IMR-90 (cell line): ENCODE results near the gene ISCA2. TPM values are rescaled to one million over a fixed set of nuclear protein-coding genes. Genes with fewer than 3 reads are reported as not detected.

Source experiments
- ATAC-seq: fragments of 200-7000 bp; cut with Tn5 transposase; 2 replicates; pipeline ENCODE4 v1.9.1; 2020; ENCODE audit warnings: low read depth, mild to moderate bottlenecking, moderate library complexity
- BruUV-seq: library from RNA; stranded (reverse); fragments of 400-500 nt; replicated peaks from 2 replicates; lab custom pipeline; 2021; lab: Mats Ljungman, UMichigan
- CTCF ChIA-PET: fragments of 300-600 bp; formaldehyde crosslinking; extraction: SDS; loops from one replicate; lab custom pipeline; 2021; ENCODE audit warnings: antibody characterized with exemption; lab: Yijun Ruan, JAX
- POLR2A ChIA-PET: fragments of 300-600 bp; sonication (Branson Sonifier 250); formaldehyde crosslinking; loops from one replicate; lab custom pipeline; 2022; ENCODE audit warnings: antibody characterized with exemption; ENCODE audit not compliant: unreplicated experiment; lab: Charles Lee
- DNase-seq: peaks from one replicate; pipeline ENCODE4 v3.0.0; 2013
- H2AFZ ChIP-seq: replicated peaks from 2 replicates; pipeline ENCODE3; 2013; ENCODE audit warnings: low read length, mild to moderate bottlenecking; ENCODE audit not compliant: poor library complexity
- H2AK5ac ChIP-seq: 2 replicates; pipeline ENCODE4 v1.6.1; 2013; ENCODE audit warnings: low read depth, low read length, inconsistent platforms
- H2AK9ac ChIP-seq: replicated peaks from 2 replicates; pipeline ENCODE3; 2013; ENCODE audit warnings: mild to moderate bottlenecking, low read depth, low read length, moderate library complexity; ENCODE audit not compliant: poor library complexity
- H2BK120ac ChIP-seq: 2 replicates; pipeline ENCODE4 v1.6.1; 2013; ENCODE audit warnings: low read depth, low read length, inconsistent platforms
- H2BK15ac ChIP-seq: 3 replicates; pipeline ENCODE4 v1.6.1; 2013; ENCODE audit warnings: low read depth, low read length, inconsistent platforms
- H2BK20ac ChIP-seq: 2 replicates; pipeline ENCODE4 v1.6.1; 2013; ENCODE audit warnings: low read depth, mild to moderate bottlenecking, inconsistent platforms, low read length, moderate library complexity
- H2BK5ac ChIP-seq: 2 replicates; pipeline ENCODE4 v1.6.1; 2013; ENCODE audit warnings: mild to moderate bottlenecking, low read depth, low read length, inconsistent platforms; ENCODE audit not compliant: poor library complexity, severe bottlenecking
- H3K14ac ChIP-seq: replicated peaks from 2 replicates; pipeline ENCODE4 v1.6.1; 2013; ENCODE audit warnings: low read depth, low read length, inconsistent platforms
- H3K18ac ChIP-seq: 2 replicates; pipeline ENCODE4 v1.6.1; 2013; ENCODE audit warnings: low read depth, low read length, control low read depth
- H3K23ac ChIP-seq: 2 replicates; pipeline ENCODE4 v1.6.1; 2013; ENCODE audit warnings: low read depth, low read length, inconsistent platforms
- H3K27ac ChIP-seq: 2 replicates; pipeline ENCODE4 v1.5.1; 2013; ENCODE audit warnings: mild to moderate bottlenecking, control low read depth, low read length; ENCODE audit not compliant: insufficient read depth
- H3K27me3 ChIP-seq: 2 replicates; pipeline ENCODE4 v1.6.1; 2013; ENCODE audit warnings: low read length; ENCODE audit not compliant: control insufficient read depth, insufficient read depth
- H3K36me3 ChIP-seq: 2 replicates; pipeline ENCODE4 v1.6.1; 2013; ENCODE audit warnings: low read length, mixed read lengths; ENCODE audit not compliant: control insufficient read depth, insufficient read depth
- H3K4ac ChIP-seq: 2 replicates; pipeline ENCODE4 v1.6.1; 2013; ENCODE audit warnings: low read depth, low read length, inconsistent platforms
- H3K4me1 ChIP-seq: 2 replicates; pipeline ENCODE4 v1.6.1; 2013; ENCODE audit warnings: low read length, mixed read lengths; ENCODE audit not compliant: control insufficient read depth, insufficient read depth
- H3K4me2 ChIP-seq: 2 replicates; pipeline ENCODE4 v1.6.1; 2013; ENCODE audit warnings: low read depth, mild to moderate bottlenecking, control low read depth, low read length, moderate library complexity
- H3K4me3 ChIP-seq: 2 replicates; pipeline ENCODE4 v1.5.1; 2013; ENCODE audit warnings: low read depth, mild to moderate bottlenecking, control low read depth, low read length, moderate library complexity; ENCODE audit not compliant: insufficient read depth
- H3K56ac ChIP-seq: 2 replicates; pipeline ENCODE4 v1.6.1; 2013; ENCODE audit warnings: low read length, inconsistent platforms; ENCODE audit not compliant: insufficient read depth; ENCODE audit errors: extremely low read depth
- H3K79me1 ChIP-seq, 2 experiments: 2 replicates each; pipeline ENCODE4 v1.6.1; 2013; ENCODE audit warnings: low read length in 2 of 2, inconsistent platforms in 1 of 2, low read depth in 1 of 2
- H3K9ac ChIP-seq: 2 replicates; pipeline ENCODE4 v1.6.1; 2013; ENCODE audit warnings: low read depth, low read length, control low read depth
- H3K9me1 ChIP-seq: 2 replicates; pipeline ENCODE4 v1.6.1; 2013; ENCODE audit warnings: low read length, inconsistent platforms; ENCODE audit not compliant: insufficient read depth
- H3K9me3 ChIP-seq: 2 replicates; pipeline ENCODE4 v1.6.1; 2013; ENCODE audit warnings: low read length; ENCODE audit not compliant: control insufficient read depth, insufficient read depth
- H4K20me1 ChIP-seq: 2 replicates; pipeline ENCODE4 v1.6.1; 2013; ENCODE audit warnings: low read length, inconsistent platforms; ENCODE audit not compliant: insufficient read depth
- H4K5ac ChIP-seq: 2 replicates; pipeline ENCODE4 v1.6.1; 2013; ENCODE audit warnings: mild to moderate bottlenecking, low read depth, low read length, control low read depth
- H4K8ac ChIP-seq, 2 experiments: 2 replicates each; pipeline ENCODE4 v1.6.1; 2013; ENCODE audit warnings: low read depth in 2 of 2, low read length in 2 of 2, control low read depth in 1 of 2, inconsistent platforms in 1 of 2
- H4K91ac ChIP-seq: 2 replicates; pipeline ENCODE4 v1.6.1; 2013; ENCODE audit warnings: low read depth, low read length, inconsistent platforms; ENCODE audit not compliant: insufficient read depth
- BHLHE40 ChIP-seq: fragments of 150-350 bp; IDR thresholded peaks from 2 replicates; pipeline ENCODE4 v1.6.1; 2016; ENCODE audit warnings: mild to moderate bottlenecking, low read depth, low read length
- CEBPB ChIP-seq: IDR thresholded peaks from 2 replicates; pipeline ENCODE4 v1.6.1; 2012; ENCODE audit warnings: low read depth, low read length, improper control_type of control experiment
- FOS ChIP-seq: fragments of 150-350 bp; IDR thresholded peaks from 2 replicates; pipeline ENCODE4 v1.6.1; 2016; ENCODE audit warnings: low read depth, low read length
- MXI1 ChIP-seq: IDR thresholded peaks from 2 replicates; pipeline ENCODE4 v1.6.1; 2012; ENCODE audit warnings: low read depth, mild to moderate bottlenecking, low read length, moderate library complexity, borderline replicate concordance
- RCOR1 ChIP-seq: IDR thresholded peaks from 2 replicates; pipeline ENCODE4 v1.6.1; 2012; ENCODE audit warnings: mild to moderate bottlenecking, low read length, improper control_type of control experiment; ENCODE audit not compliant: insufficient replicate concordance
- WGBS, 2 experiments: methylation state at CpG; one replicate each; pipeline versions ENCODE4 v1.1.5 to v1.1.7; 2013; ENCODE audit warnings: missing lambda C conversion rate in 2 of 2; ENCODE audit not compliant: insufficient read length in 1 of 2; ENCODE audit errors: extremely low coverage in 2 of 2; 5-methylcytosine and 5-hydroxymethylcytosine counted together
- dilution Hi-C: fragments of 300-500 bp; cut with HindIII; formaldehyde crosslinking; loops from one replicate; pipeline ENCODE4 v1.14.3; 2018; ENCODE audit warnings: low sequenced_read_pairs; ENCODE audit not compliant: unreplicated experiment
- in situ Hi-C: fragments of 300-500 bp; cut with MboI; formaldehyde crosslinking; loops from 3 replicates; pipeline ENCODE4 v1.14.3; 2019; ENCODE audit warnings: low sequenced_read_pairs, inconsistent platforms, mixed read lengths
- intact Hi-C: fragments of 100-400 bp; cut with micrococcal nuclease; formaldehyde crosslinking; loops from 2 replicates; pipeline ENCODE4 v1.10.0; 2022
- polyA plus RNA-seq, 3 experiments: library from polyadenylated mRNA; depleted of rRNA; stranded (reverse); fragments of >200 nt; gene quantifications; 2 replicates each; pipeline ENCODE4 v1.2.3, GENCODE V29; 2012; ENCODE audit warnings: low replicate concordance in 1 of 3
- total RNA-seq: library from RNA; depleted of rRNA; stranded (reverse); fragments of >200 nt; gene quantifications from 2 replicates; pipeline ENCODE4 v1.2.3, GENCODE V29; 2012

The ISCA2 gene
- total and polyA plus RNA-seq, 2 of the 4 experiments (the other 2 are of a cell fraction) = 5.4 to 25.7 TPM

DNA sequence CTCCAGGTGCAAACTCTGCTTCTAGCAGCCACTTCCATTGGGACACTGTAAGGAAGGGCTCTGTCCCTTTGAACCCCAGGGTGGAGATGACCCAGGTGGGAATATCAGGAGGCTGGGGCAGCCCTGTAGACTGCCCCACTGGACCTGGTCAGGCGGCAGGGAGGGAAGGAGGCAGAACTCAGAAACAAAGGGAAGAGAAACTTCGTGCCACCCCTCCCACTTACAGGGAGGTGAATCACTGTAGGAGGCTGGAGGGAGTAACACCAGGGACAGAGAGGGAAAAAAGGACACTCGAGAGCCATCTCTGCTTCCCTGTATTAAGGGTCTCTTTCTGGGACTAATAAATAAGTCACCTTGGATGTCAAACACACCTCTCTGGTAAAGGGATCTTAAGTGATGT, 37.4 kb downstream of the ISCA2 start:
- peak overlapping the region; percentile 11 to 59; a peak in 1 of 4 replicates for H4K8ac ChIP-seq
- CTCF ChIA-PET = interaction anchor here (0.6 to 1.1 kb wide), 3 partner anchors 42 to 420 kb away, joined by 3 to 6 read pairs (median 3); no protein-coding TSS in a partner anchor
- H2BK5ac ChIP-seq = no peak overlapping the region
- intact Hi-C loops (no loop called here), dilution Hi-C loops (no loop called here), in situ Hi-C loops (no loop called here)
- H2BK20ac ChIP-seq = no peak overlapping the region
- peak overlapping the region; percentile 22 for H2AK9ac ChIP-seq
- TF ChIP-seq FOS (no peak), MXI1 (no peak), RCOR1 (no peak), CEBPB (no peak), BHLHE40 (no peak)
- no peak overlapping the region for H3K27ac ChIP-seq
- no peak overlapping the region; the same call in 1 of the 2 replicates for H2AK5ac ChIP-seq
- no peak overlapping the region for H2BK120ac ChIP-seq
- H3K4ac ChIP-seq = no peak overlapping the region
- H3K14ac ChIP-seq = no peak overlapping the region
- H3K36me3 ChIP-seq = no peaks in the 10 kb centered on the region; the same call in 1 of the 2 replicates
- no peak overlapping the region for H3K23ac ChIP-seq
- no peaks in the 10 kb centered on the region for H4K20me1 ChIP-seq
- no peak overlapping the region for H3K4me2 ChIP-seq
- POLR2A ChIA-PET = no interaction called here
- no peak overlapping the region for H4K5ac ChIP-seq
- H3K27me3 ChIP-seq = no peaks in the 10 kb centered on the region
- no peaks in the 10 kb centered on the region for H3K9me3 ChIP-seq
- H3K9me1 ChIP-seq = peaks cover 5% of the 10 kb centered on the region
- no peak overlapping the region for H2AFZ ChIP-seq
- DNase-seq (no peak), ATAC-seq (no peak)
- no peak overlapping the region for H2BK15ac ChIP-seq
- 0 out of 2 replicates have a peak overlapping the region, but pooled peaks have one; percentile 1 for H4K91ac ChIP-seq
- no peak overlapping the region for H3K9ac ChIP-seq
- peaks cover 0 to 4% of the 10 kb centered on the region in 2 experiments; a peak in 1 of 4 replicates for H3K79me1 ChIP-seq
- H3K4me1 ChIP-seq = peaks cover 3% of the 10 kb centered on the region
- H3K56ac ChIP-seq = no peak overlapping the region
- no peak overlapping the region for H3K4me3 ChIP-seq
- H3K18ac ChIP-seq = no peak overlapping the region
- no TSS peak for BruUV-seq
- no CpG with 5 or more reads among the region's 3 CpGs for WGBS, 2 experiments
